T-helper 2 cell treated with Interferon-gamma antibody and Interleukin-4, amounts not matched to agents 5 μg/mL and 100 μg/mL, for 36 hours (primary cell): Measurements from ENCODE around the gene ASTN2.
"Not testable (repeated sequence)": the region's sequence is repeated elsewhere in the genome, so short reads cannot be mapped to it uniquely, and the experiment has no call there.

Source experiments
- DNase-seq: peaks from one replicate; pipeline ENCODE4 v3.0.0; 2021; ENCODE audit warnings: low spot score
- H3K27ac Mint-ChIP-seq: one replicate; pipeline ENCODE4 v1.8.0; 2021; ENCODE audit warnings: mild to moderate bottlenecking, mixed read lengths
- H3K27me3 Mint-ChIP-seq: one replicate; pipeline ENCODE4 v1.8.0; 2021; ENCODE audit warnings: low read depth, mixed read lengths
- H3K36me3 Mint-ChIP-seq: one replicate; pipeline ENCODE4 v1.8.0; 2021; ENCODE audit warnings: low read depth, mixed read lengths
- H3K4me1 Mint-ChIP-seq: one replicate; pipeline ENCODE4 v1.8.0; 2021; ENCODE audit warnings: low read depth, mixed read lengths
- H3K4me3 Mint-ChIP-seq: one replicate; pipeline ENCODE4 v1.8.0; 2022; ENCODE audit warnings: mild to moderate bottlenecking, moderate library complexity, mixed read lengths
- H3K9me3 Mint-ChIP-seq: one replicate; pipeline ENCODE4 v1.8.0; 2021; ENCODE audit warnings: mixed read lengths

The ASTN2 gene

GRCh38 chr9:116830321-116830720 lies 584.5 kb downstream of the ASTN2 start:
- DNase-seq, H3K4me1 Mint-ChIP-seq, H3K27me3 Mint-ChIP-seq, H3K36me3 Mint-ChIP-seq, H3K4me3 Mint-ChIP-seq, H3K9me3 Mint-ChIP-seq, H3K27ac Mint-ChIP-seq: not testable (repeated sequence)

GRCh38 chr9:116821633-116822229 lies 593.1 kb downstream of the ASTN2 start:
- H3K36me3 Mint-ChIP-seq, result no peaks in the 10 kb centered on the region
- no peak overlapping the region for H3K4me3 Mint-ChIP-seq
- H3K27me3 Mint-ChIP-seq, result no peaks in the 10 kb centered on the region
- no peaks in the 10 kb centered on the region for H3K9me3 Mint-ChIP-seq
- no peak overlapping the region for H3K27ac Mint-ChIP-seq
- H3K4me1 Mint-ChIP-seq, result no peaks in the 10 kb centered on the region
- no peak for DNase-seq

- no peaks in the 10 kb centered on the region for H3K4me1 Mint-ChIP-seq
- no peak for DNase-seq
- no peaks in the 10 kb centered on the region for H3K9me3 Mint-ChIP-seq
- no peaks in the 10 kb centered on the region for H3K36me3 Mint-ChIP-seq
- no peaks in the 10 kb centered on the region for H3K27me3 Mint-ChIP-seq
- H3K4me3 Mint-ChIP-seq, result no peak overlapping the region
- no peak overlapping the region for H3K27ac Mint-ChIP-seq
These were observed 595.7 kb downstream of the ASTN2 start for GRCh38 chr9:116819116-116819515.

GRCh38 chr9:116817762-116818161 lies 597.1 kb downstream of the ASTN2 start:
- Mint-ChIP-seq H3K4me3 (no peak overlapping the region), H3K27me3 (no peaks in the 10 kb centered on the region), H3K36me3 (no peaks in the 10 kb centered on the region), H3K4me1 (no peaks in the 10 kb centered on the region), H3K9me3 (no peaks in the 10 kb centered on the region), H3K27ac (no peak overlapping the region)
- no peak for DNase-seq

GRCh38 chr9:116816484-116816883 lies 598.4 kb downstream of the ASTN2 start:
- Mint-ChIP-seq H3K27me3 (no peaks in the 10 kb centered on the region), H3K4me3 (no peak overlapping the region), H3K9me3 (no peaks in the 10 kb centered on the region), H3K4me1 (no peaks in the 10 kb centered on the region), H3K27ac (no peak overlapping the region), H3K36me3 (no peaks in the 10 kb centered on the region)
- DNase-seq, result no peak

- H3K9me3 Mint-ChIP-seq, result no peaks in the 10 kb centered on the region
- DNase-seq, result no peak
- H3K4me1 Mint-ChIP-seq, result no peaks in the 10 kb centered on the region
- H3K36me3 Mint-ChIP-seq, result no peaks in the 10 kb centered on the region
- no peak overlapping the region for H3K4me3 Mint-ChIP-seq
- no peaks in the 10 kb centered on the region for H3K27me3 Mint-ChIP-seq
- no peak overlapping the region for H3K27ac Mint-ChIP-seq
These were observed 599.0 kb downstream of the ASTN2 start for GRCh38 chr9:116815835-116816234.

- Mint-ChIP-seq H3K4me1 (no peaks in the 10 kb centered on the region), H3K4me3 (no peak overlapping the region), H3K36me3 (no peaks in the 10 kb centered on the region), H3K27ac (no peak overlapping the region), H3K9me3 (no peaks in the 10 kb centered on the region), H3K27me3 (no peaks in the 10 kb centered on the region)
- no peak for DNase-seq
These were observed 601.9 kb downstream of the ASTN2 start for GRCh38 chr9:116813031-116813300.

- no peak for DNase-seq
- Mint-ChIP-seq H3K36me3 (no peaks in the 10 kb centered on the region), H3K4me3 (no peak overlapping the region), H3K9me3 (no peaks in the 10 kb centered on the region), H3K27me3 (no peaks in the 10 kb centered on the region), H3K27ac (no peak overlapping the region), H3K4me1 (no peaks in the 10 kb centered on the region)
These were observed 602.4 kb downstream of the ASTN2 start for GRCh38 chr9:116812231-116813030.

GRCh38 chr9:116809656-116810055 lies 605.2 kb downstream of the ASTN2 start:
- no peaks in the 10 kb centered on the region for H3K4me1 Mint-ChIP-seq
- H3K9me3 Mint-ChIP-seq, result no peaks in the 10 kb centered on the region
- H3K27me3 Mint-ChIP-seq, result no peaks in the 10 kb centered on the region
- H3K27ac Mint-ChIP-seq, result no peak overlapping the region
- no peak overlapping the region for H3K4me3 Mint-ChIP-seq
- H3K36me3 Mint-ChIP-seq, result no peaks in the 10 kb centered on the region
- no peak for DNase-seq

GRCh38 chr9:116806075-116806474 lies 608.8 kb downstream of the ASTN2 start:
- no peaks in the 10 kb centered on the region for H3K4me1 Mint-ChIP-seq
- H3K36me3 Mint-ChIP-seq, result no peaks in the 10 kb centered on the region
- no peak for DNase-seq
- H3K4me3 Mint-ChIP-seq, result no peak overlapping the region
- no peak overlapping the region for H3K27ac Mint-ChIP-seq
- no peaks in the 10 kb centered on the region for H3K27me3 Mint-ChIP-seq
- H3K9me3 Mint-ChIP-seq, result no peaks in the 10 kb centered on the region

GRCh38 chr9:116800885-116801284 lies 614.0 kb downstream of the ASTN2 start:
- Mint-ChIP-seq H3K36me3 (no peaks in the 10 kb centered on the region), H3K4me3 (no peak overlapping the region), H3K27ac (no peak overlapping the region), H3K9me3 (no peaks in the 10 kb centered on the region), H3K27me3 (no peaks in the 10 kb centered on the region), H3K4me1 (no peaks in the 10 kb centered on the region)
- no peak for DNase-seq

- Mint-ChIP-seq H3K36me3 (no peaks in the 10 kb centered on the region), H3K27me3 (no peaks in the 10 kb centered on the region), H3K9me3 (no peaks in the 10 kb centered on the region), H3K27ac (no peak overlapping the region), H3K4me1 (no peaks in the 10 kb centered on the region), H3K4me3 (no peak overlapping the region)
- no peak for DNase-seq
These were observed 614.8 kb downstream of the ASTN2 start for GRCh38 chr9:116800074-116800473.

GRCh38 chr9:116798521-116798920 lies 616.3 kb downstream of the ASTN2 start:
- Mint-ChIP-seq H3K27ac (no peak overlapping the region), H3K4me3 (no peak overlapping the region), H3K36me3 (no peaks in the 10 kb centered on the region), H3K9me3 (no peaks in the 10 kb centered on the region), H3K4me1 (no peaks in the 10 kb centered on the region), H3K27me3 (no peaks in the 10 kb centered on the region)
- no peak for DNase-seq

- Mint-ChIP-seq H3K4me3 (no peak overlapping the region), H3K9me3 (no peaks in the 10 kb centered on the region), H3K4me1 (no peaks in the 10 kb centered on the region), H3K27ac (no peak overlapping the region), H3K27me3 (no peaks in the 10 kb centered on the region), H3K36me3 (no peaks in the 10 kb centered on the region)
- DNase-seq, result no peak
These were observed 617.6 kb downstream of the ASTN2 start for GRCh38 chr9:116797276-116797675.

GRCh38 chr9:116796669-116797068 lies 618.2 kb downstream of the ASTN2 start:
- H3K27me3 Mint-ChIP-seq, result no peaks in the 10 kb centered on the region
- no peaks in the 10 kb centered on the region for H3K4me1 Mint-ChIP-seq
- DNase-seq, result no peak
- H3K9me3 Mint-ChIP-seq, result no peaks in the 10 kb centered on the region
- no peak overlapping the region for H3K27ac Mint-ChIP-seq
- H3K36me3 Mint-ChIP-seq, result no peaks in the 10 kb centered on the region
- H3K4me3 Mint-ChIP-seq, result no peak overlapping the region
